Measurements from ENCODE around the gene RPS6KA4.

Gene RPS6KA4

DNA sequence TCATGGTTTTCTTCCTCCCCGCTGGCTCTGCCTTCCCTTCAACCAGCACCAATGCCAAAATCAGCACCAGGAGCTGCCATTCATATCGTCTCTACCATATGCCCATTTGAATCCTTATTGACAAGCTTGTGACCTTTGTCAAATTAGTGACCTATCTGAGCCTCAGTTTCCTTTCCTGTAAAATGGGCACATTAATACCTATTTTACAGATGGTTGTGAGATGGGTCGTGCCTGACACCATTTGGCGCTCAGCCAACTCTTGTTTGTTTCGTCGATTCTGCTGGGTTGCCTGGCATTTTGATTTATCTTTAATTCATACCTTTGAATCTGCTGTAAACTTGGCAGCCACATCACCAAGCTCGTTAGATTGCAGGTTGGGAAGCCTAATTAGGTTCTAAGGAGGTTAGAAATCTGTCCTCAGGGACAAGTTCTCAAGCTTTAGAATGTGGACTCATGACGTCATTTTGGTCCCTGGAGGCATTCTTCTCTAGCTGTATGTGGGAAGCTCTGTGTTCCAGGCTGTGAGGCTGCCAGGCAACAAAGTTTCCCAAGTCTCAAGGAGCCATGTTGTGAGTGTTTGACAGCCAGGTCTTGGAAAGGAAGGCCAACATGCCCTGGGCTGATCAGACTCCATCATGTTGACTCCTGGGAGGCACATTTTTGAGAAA is 61.0 kb downstream of the RPS6KA4 start:
- no peak for DNase-seq (ENCODE audit: low spot score)
